HG03432 (cell line): ENCODE data around the gene ZNF428.
"Not testable (repeated sequence)": the region's sequence is repeated elsewhere in the genome, so short reads cannot be mapped to it uniquely, and the experiment has no call there.

Source experiments
- ATAC-seq: cut with Tn5 transposase; IDR thresholded peaks from one replicate; pipeline ENCODE4 v1.9.1; 2021; ENCODE audit warnings: mild to moderate bottlenecking, moderate library complexity; ENCODE audit not compliant: unreplicated experiment

ZNF428 gene, protein sequence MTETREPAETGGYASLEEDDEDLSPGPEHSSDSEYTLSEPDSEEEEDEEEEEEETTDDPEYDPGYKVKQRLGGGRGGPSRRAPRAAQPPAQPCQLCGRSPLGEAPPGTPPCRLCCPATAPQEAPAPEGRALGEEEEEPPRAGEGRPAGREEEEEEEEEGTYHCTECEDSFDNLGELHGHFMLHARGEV

DNA sequence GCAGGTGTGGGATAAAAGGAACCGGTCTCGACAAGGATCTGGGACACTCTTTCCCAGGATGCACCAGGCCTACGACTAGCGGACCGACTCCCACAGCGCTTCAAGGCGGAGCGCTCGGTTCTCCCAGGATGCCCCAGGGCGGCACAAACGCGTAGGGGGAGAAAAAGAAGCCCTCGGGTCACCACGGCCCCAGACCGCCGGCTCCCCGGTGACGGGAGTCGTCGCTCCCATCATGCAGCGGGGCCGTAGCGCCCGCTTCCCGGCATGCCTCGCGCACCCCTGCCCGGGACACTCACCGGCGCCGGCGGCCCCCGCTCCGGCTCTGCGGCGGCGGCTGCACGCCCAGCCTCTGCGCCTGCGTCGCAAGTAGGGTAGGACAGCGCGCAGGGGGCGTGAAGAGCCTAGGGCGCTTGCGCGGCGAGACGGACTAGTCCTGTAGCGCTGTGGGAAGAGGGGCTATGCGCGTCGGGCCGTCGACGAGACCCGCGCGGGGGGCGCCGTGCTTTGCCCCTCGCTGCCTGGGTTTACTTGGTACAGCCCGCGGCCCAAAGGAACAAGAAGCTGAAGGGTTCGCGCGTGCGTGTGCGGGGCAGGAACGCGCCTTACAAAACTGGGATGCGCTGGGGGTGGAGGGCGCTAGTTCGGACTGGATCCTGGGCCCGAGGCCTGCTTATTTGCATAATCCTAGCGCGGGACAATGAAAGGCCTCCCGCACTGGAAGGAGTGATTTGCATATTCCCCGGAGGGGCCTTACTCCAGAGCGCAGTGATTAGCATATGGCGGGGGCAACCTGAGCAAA lies at the start of gene ZNF428:
ZNF428 (minus strand) TSS at position 368 of the 799 bp plus-strand sequence. CDS start 5,325 bp downstream, outside the sequence.
- ATAC-seq, result peak; percentile 85

DNA sequence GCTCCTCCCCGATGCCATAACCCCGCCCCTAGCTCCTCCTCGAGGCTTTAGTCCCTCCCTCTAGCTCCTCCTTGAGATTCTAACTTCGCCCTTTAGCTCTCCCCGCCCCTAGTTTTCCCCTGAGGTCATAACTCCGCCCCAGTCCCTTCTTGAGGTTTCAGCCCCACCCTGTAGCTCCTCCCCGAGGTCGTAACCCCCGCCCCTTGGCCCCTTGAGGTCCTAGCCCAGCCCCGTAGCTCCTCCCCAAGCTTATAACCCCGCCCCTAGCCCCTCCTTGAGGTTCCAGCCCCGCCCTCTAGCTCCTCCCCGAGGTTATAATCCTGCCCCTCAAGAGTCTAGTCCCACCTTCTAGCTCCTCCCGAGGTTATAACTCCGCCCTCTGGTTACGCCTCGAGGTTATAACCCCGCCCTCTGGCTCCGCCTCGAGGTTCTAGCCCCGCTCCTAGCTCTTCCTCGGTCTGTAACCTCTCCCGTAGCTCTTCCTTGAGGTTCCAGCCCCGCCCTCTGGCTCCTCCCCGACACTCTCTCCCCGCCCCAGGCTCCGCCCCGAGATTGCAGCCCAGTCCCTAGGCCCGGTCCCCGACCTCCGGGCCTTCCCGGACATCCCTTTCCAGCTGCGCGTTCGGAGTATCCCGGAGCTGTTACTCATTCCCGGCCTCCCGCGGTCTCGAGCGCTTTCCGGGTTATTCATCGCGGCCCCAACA lies 49.1 kb upstream of the ZNF428 start:
- peak; percentile 86 for ATAC-seq

DNA sequence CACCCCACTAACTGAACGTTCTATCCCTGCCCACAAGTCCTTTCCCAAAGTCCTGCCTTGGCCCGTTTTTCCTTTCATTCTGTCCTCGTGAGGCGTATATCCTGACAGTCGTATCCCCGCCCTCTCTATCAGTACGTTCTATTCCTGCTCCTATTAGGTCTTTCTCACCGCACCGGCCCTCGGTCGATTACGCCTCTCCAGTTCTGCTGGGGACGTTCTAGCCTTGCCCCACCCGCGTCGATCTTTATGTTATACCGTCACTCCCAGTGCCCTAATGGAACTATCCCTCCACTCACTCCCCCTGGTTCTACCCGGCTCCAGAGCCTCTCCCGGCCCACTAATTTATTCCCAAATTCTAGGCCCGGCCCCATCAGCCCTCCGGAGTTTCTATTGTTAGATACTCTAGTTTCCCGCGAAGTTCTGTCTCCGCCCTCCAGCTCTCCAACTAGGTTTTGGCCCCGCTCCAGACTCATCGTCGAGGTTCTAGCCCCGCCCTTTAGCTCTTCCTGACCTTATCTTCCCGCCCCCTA lies 48.5 kb upstream of the ZNF428 start:
- ATAC-seq, result no peak

DNA sequence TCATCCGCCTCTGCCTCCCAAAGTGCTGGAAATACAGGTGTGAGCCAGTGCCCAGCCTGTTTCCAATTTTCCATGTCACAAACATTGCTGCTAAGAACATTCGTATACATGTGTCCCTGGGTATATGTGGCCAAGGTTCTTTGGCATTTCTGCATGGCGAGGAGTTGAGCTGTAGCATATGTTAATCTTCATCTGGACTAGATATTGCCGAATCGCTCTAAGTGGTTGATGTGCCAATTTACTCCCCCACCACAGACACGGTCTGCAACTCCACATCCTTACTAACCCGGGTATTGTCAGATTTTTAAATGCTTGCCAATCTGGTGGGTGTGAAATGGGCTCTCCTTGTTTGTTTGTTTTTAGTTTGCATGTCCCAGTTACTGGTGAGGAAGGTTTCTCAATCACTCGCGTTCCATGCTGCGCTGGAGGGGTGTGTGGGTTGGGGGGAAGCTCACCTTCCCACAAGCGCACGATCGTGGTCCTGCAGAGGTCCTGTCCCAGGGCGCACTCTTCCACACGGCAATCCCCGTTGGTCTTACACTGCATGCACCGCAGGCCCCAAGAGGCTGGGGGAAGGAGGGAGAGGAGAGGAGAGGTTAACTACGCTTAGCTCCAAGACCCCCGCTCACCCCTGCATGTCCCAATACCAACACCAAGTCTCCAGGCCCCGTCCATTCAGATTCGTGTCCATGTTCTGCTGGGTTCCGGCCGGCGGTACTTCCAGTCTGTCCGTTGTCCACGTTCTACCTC lies 47.9 kb upstream of the ZNF428 start:
- no peak for ATAC-seq

DNA sequence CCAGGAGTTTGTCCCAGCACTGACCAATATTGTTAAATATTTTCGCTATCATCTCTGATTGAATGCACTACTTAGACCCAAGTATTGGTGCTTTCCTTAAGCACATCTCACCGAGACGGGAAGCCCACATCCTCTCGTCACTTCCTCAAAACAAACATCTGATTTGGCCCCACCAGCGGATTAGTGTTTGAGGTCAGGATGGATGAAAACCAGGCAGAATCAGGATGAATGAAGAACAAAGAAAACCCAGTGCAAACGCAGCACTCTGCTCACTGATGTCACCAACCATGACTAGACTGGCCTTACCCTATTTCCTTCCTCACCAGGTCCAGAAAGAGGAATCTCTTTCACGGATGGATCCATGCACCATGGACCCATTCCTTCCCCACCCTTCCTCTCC lies 44.6 kb upstream of the ZNF428 start:
- ATAC-seq, result no peak

DNA sequence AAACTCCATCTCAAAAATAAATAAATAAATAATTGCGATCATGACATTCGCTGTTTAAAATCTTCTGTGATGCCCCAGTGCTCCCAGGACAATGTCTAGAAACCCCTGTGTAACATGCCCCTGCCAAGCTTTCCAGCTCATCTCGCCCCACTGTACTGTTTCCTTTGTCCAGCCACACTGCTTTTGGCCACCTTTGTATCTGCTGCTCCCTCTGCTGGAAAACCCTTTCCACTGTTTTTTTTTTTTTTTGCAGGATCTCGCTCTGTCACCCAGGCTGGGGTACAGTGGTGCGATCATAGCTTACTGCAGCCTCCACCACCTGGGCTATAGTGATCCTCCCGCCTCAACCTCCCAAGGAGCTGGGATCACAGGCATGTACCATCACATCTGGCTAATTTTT lies 43.1 kb upstream of the ZNF428 start:
- ATAC-seq, result no peak

DNA sequence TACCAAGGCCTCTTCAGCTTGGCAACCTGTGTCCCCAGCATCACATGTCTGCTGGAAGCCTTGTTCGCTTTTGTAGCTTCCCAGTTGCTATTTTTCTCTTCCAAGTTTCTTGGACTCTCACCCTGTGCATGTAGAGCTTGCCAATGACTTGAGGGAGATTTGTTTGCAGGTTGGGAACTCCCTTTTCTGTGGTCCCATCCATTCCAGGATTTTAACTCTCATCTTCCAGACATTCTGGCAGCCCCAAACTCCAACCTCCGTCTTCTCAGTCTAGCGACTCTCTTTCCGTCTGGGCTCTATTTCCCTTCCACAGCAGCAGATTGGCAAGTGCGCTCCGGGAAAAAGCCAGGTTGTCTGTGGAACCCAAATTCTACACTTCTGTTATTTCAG lies 41.5 kb upstream of the ZNF428 start:
- no peak for ATAC-seq

DNA sequence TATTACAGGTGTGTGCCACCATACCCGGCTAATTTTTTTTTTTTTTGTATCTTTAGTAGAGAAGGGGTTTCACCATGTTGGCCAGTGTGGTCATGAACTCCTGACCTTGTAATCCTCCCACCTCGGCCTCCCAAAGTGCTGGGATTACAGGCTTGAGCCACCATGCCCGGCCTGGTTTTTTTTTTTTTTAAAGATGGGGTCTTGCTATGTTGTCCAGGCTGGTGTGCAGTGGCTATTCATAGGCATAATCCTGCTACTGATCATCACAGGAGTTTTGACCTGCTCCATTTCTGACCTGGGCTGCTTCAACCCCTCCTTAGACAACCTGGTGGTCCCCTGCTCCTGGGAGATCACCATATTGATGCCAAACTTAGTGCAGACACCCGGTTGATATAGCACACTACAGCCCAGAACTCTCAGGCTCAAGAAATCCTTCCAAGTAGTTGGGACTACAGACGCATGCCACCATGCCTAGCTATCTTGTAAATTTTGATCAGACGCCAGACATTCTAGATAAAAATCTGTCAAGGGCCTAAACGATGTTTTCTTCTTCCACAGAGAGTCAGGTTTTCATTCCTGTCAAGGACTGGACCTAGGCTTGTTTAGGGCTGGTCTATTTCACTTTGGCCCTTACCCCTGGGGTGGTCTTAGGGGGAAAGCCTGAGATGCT lies 41.0 kb upstream of the ZNF428 start:
- no peak for ATAC-seq

DNA sequence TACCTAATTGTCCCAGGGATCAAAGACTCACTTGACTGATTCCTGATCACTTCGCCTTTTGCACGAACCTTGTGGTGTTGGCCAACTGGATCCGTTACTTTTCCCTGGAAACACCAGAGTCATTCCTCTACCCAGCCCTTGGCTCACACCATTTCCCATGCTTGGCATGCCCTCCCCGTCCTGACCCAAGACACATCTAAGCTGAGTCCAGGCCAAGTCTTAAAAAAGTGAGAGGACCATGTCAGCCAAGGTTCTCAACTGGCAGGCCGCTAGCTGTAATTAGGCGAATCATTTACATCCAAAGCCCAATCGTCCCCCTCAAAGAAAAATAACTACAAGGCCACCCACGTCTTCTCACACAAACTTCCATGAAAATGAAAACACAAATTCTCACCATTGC lies 39.1 kb upstream of the ZNF428 start:
- ATAC-seq, result no peak

DNA sequence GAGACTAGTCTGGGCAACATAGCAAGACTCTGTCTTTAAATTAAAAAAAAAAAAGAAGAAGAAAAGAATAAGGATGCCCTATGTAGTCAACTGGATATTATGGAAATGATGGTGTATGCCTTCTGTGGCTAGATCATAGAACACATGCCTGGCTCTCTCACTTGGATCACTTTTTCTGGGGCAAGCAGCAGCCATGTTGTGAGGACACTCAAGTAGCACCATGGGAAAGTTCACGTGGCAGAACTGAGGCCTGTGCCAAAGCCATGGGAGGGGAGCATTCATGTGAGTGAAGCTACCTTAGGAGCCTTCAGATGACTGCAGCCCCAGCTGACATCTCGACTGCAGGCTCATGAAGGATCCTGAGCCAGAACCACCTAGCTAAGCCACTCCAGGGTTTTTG lies 38.6 kb upstream of the ZNF428 start:
- ATAC-seq, result no peak

DNA sequence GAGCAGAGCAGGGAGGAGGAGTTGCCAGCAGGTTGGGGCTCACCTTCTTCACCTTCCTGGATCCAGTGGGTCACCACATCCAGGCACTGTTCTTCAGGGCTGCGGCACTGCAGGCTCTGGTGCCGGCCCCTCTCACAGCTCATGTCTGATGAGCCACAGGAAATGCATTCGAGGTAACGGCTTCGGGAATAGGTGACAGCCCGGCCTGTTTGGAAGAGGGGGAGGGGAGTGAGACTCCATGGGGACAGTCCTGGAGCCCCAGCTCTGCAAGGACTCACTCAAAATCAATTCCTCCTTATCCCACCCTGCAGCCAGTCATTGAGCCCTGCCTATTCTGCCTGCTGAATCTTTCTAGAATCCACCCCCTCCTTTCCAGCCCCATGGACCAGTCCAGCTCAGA lies 37.0 kb upstream of the ZNF428 start:
- ATAC-seq, result no peak

DNA sequence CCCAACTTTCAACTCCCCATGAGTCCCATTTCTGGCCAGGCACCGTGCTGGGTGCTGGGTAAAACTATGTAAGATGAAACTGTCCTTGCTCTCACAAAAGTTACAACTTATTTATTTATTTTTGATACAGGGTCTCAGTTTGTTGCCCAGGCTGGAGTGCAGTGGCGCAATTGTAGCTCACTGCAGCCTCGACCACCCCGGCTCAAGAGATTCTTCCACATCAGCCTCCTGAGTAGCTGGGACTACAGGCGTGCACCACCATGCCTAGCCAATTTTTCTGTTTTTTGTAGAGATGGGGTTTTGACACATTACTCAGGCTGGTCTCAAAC lies 33.1 kb upstream of the ZNF428 start:
- ATAC-seq, result no peak

DNA sequence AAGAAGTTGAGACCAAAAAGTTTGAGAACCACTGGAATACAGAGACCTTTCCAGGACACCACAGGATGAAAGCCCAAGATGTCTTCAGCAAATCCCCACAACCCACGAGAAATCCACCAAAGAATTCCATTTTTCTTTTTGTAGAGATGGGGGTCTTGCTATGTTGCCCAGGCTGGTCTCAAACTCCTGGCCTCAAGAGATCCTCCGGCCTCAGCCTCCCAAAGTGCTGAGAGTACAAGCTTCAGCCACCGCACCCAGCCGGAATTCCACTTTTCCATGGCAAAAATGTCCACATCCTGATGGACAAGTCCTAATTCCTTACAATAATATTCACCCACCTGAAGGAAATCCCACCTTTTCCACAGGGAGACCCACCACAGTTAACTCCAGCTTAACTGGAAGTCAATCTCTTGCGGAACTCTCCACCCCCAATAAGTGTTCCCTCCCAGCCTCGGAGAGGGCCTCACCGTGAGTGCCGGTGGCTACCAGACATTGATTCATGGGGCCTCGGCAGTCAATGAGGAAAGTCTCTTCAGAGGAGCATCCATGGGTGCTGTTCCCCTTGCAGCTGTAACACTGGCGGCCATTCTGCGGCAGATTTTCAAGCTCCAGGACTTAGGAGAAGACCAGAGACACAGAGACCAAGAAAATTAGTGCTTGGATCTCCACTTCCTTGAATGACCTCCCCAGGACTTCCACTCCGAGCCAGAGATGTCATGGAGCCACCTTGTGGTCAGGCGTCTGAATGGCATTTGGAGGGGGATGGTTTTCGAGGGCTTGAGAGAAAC lies 32.5 kb upstream of the ZNF428 start:
- ATAC-seq, result no peak

DNA sequence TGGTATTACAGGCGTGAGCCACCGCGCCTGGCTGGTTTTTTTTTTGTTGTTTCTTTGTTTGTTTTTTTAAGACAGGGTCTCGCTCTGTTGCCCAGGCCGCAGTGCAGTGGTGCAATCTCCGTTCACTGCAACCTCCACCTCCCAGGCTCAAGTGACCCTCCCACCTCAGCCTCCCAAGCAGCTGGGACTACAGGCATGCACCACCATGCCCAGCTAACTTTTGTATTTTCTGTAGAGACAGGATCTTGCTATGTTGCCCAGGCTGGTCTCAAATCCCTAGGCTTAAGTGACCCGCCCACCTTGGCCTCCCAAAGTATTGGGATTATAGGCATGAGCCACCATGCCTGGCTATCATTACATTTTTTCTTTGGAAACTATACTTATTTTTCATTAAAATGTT lies 30.8 kb upstream of the ZNF428 start:
- not testable (repeated sequence) for ATAC-seq

DNA sequence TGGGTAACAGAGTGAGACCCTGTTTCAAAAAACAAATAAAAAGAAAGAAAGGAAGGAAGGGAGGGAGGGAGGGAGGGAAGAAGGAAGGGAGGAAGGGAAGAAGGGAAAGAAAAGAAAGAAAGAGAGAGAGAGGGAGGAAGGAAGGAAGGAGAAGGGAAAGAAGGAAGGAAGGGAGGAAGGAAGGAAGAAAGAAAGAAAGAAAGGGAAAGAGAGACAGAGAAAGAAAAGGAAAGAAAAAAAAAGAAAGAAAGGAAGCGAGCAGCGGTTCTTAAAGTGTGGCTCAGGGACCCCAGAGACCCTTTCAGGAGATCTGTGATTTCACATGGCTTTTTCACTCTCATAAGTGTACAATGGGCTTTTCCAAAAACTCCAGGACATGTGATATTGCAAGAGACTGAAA lies 30.1 kb upstream of the ZNF428 start:
- no peak for ATAC-seq

DNA sequence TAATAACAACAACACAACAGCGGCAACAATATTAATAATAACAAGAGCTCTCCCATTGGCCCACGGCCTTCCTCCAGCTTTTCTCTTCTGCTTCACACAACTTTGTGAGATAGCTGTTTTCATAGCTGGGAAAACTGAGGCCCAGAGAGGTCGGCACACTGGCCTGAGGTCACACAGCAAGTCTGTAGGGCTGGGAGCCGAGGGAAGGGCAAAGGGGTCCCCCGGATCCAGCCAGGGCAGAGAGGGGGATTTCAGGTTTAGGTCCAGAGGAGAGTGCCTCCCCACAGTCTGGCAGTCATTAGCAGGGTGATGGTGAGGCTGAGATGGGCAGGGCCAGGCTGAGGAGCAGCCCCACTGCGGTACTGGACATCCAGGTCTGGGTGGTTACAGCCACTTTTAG lies 29.2 kb upstream of the ZNF428 start:
- ATAC-seq, result no peak

DNA sequence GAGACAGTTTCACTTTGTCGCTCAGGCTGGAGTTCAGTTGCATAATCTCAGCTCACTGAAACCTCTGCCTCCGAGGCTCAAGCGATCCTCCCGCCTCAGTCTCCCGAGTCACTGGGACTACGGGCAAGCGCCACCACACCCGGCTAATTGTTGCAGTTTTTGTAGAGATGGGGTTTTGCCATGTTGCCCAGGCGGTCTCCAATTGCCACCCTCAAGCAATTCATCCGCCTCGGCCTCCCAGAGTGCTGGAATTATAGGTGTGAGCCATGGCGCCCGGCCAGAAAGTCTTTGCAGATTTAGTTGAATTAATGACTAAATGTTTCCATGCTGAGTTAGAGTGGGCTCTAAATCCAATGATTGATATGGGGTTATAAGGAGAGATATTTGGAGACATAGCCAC lies 24.8 kb upstream of the ZNF428 start:
- no peak for ATAC-seq

DNA sequence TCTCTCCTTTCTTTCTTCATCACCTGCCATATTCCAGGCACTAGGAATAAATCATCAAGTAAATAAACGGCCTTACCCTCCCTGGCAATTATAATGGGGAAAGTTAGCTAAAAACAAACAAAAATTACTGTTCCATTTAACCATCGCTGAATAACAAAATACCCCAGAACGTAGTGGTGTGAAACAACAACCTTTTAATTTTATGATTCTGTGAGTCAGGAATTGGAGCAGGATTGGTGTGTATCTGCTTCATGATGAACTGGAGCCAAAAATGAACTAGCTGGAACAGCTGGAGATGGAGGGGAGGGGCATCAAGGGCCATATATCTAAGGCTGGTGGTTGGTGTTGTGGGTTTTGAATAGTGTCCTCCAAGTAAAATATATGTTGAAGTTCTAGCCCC lies 23.9 kb upstream of the ZNF428 start:
- no peak for ATAC-seq

DNA sequence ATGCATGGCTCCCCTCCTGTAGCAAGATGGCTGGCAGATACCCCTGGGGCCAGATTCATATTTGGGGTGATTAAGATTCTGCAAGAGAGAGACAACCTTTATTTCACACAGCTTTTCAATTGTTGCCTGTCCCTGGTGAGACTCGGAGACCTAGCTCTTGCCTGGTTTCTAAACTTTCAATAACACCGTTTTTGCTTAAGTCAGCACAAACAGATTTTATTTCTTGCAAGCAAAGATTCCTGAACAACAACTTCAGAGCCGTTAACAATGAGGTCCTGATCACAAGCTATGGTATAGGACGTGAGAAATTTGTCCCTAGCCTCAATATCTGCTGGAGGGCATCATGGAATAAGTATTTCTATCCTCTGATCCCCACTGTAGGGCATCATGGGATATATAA lies 23.1 kb upstream of the ZNF428 start:
- no peak for ATAC-seq

DNA sequence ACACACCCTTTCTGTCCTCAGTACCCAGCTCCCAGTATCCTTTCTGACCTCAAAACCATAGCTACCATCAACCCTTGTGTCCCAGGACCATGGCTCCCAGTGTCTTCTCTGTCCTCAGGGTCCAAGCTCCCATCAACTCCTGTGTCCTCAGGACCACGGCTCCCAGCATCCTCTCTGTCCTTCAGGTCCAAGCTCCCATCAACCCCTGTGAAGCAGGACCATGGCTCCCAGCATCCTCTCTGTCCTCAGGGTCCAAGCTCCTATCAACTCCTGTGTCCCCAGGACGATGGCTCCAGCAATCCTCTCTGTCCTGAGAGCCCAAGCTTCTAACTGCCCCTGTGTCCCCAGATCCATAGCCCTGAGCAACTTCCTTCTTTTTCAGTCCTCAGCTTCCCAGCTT lies 21.9 kb upstream of the ZNF428 start:
- no peak for ATAC-seq
